Middle frontal gyrus (tissue), 1 donor: ENCODE results near the gene CD69.
"Not testable (repeated sequence)": the region's sequence is repeated elsewhere in the genome, so short reads cannot be mapped to it uniquely, and the experiment has no call there.

Source experiments
- DNase-seq: peaks from one replicate; pipeline ENCODE4 v3.0.0-alpha.2; 2015; ENCODE audit warnings: low spot score; ENCODE audit errors: extremely low spot score

CD69 gene

DNA sequence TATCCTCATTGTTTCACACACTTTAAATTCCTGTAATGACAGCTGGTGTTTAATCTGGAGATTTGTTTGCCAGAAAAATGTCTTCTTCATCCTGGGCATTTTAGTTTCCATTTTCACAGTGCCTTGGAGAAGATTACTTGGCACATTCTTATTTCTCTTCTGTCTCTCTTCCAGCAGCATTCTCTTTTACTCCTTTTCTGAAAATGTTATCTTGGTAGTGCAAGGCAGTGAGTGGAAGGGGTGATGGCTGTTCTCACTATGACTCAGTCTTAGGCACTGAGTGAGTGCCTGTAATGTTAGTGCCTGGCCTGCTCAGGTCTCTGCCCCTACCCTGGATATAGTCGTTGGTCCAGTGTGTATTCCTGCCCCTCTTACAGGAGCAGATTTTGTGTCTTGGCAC is 40.9 kb downstream of the CD69 start:
- DNase-seq, result peak; percentile 11

DNA sequence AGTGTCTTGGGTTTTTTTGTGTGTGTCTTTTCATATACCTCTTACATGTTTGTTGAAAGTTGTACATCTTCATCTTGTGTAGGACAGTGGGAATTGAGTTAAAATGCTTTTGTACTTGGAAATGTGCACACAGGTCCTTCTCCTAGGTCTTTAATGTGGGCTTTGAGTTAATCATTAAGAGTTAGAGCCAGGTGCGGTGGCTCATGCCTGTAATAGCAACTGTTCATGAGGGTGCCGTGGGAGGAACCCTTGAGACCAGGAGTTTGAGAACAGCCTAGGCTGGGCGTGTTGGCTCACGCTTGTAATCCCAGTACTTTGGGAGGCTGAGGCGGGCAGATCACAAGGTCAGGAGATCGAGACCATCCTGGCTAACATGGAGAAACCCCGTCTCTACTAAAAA is 41.7 kb downstream of the CD69 start:
- no peak for DNase-seq

DNA sequence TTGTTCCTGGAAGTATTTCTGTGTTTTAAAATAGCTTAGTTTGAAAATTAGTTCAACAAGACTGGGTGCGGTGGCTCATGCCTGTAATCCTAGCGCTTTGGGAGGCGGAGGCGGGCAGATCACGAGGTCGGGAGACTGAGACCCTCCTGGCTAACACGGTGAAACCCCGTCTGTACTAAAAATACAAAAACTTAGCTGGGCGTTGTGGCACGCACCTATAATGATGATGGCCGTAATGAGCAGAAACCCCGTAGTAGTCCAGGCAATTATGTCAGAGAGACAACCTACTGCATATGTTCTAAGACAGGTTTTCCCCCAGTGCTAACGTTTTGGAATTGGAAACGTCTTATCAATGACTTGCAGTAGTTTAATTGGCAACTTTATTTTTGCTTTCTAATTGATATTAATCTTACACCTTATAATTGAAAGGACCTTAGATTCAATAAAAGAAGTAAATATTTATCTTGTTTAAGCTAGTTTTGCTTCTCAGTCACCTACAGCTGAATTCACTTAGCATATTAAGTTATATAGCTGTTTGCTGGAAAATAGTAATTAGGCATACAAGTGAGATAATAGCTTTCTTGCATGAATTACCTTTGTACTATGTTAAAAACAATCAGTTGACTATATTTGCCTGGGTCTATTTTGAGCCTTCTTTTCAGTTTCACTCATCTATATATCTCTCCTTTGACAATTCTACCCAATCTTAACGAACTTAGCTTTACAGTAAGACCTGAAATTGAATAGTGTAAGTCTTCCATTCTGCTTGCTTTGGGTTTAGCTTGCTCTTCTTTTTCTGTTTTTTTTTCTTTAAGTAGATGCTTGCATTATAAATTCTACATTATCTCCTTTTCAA is 43.4 kb downstream of the CD69 start:
- DNase-seq, result no peak

DNA sequence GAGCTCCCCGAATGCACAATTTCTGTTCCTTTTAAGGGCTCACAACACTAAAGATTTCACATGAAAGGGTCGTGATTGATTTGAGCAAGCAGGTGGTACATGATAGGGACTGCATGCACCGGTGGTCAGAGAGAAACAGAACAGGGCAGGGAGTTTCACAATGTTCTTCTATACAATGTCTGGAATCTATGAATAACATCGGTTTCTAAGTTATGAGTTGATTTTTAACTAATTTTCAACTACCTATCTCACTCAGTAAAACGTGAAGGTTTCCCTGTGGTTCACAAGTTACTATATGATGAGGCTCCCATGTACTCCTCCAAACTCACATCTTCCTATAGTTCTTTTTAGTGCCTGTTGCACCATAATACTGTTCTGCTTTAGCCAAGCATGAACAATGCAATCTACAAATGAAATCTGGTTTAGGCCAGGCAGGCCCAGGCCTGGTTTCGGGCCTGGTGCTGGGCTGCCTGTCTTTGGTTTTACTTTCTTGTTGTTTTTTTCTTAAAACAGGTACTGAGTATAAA is 47.6 kb downstream of the CD69 start:
- DNase-seq, result not testable (repeated sequence)

DNA sequence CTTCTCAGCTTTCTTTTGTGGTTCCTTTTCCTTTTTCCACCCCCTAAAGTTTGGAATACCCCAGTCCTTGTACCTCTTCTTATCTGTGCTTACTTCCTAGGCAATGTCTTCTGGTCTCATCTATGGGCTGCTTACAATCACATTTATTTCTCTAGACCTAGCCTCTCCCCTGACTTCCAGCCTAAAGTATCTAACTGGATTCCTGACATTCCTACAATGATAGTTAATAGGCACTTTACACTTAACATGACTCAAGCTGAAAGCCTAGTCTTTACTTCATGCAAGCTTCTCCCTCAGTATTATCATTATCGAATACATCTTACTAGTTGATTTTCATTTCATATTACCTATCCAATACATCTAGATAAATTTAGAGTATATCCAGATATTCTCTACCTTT is 49.0 kb downstream of the CD69 start:
- no peak for DNase-seq

DNA sequence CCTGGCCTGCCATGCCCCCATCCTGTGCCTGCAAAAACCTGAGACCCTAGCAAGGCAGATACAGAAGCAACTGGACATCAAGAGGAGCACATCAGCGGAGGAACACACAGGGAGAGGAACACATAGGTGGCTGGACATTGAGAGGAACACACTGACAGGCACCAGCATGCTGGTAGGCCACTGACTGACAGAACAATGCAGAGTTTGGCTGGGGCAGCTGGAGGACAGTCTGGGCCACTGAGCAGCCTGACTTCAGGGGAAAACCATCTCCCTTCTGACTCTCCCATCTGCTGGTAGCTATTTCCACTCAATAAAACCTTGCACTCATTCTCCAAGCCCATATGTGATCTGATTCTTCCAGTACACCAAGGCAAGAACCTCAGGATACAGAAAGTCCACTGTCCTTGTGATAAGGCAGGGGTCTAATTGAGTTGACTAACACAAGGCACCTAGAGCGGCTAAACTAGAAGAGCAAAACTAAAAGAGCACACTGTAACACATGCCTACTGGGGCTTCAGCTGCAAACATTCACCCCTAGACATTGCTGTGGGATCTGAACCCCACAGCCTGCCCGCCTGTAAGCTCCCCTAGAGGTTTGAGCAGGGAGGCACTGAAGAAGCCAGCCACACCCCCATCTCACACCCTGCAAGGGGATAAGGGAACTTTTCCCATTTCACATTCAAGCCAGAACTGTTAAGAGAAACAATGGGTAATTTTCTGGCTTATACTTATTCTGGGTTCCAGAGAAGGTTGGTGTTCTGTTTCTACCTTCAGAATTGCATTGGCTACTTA is 49.9 kb downstream of the CD69 start:
- no peak for DNase-seq

DNA sequence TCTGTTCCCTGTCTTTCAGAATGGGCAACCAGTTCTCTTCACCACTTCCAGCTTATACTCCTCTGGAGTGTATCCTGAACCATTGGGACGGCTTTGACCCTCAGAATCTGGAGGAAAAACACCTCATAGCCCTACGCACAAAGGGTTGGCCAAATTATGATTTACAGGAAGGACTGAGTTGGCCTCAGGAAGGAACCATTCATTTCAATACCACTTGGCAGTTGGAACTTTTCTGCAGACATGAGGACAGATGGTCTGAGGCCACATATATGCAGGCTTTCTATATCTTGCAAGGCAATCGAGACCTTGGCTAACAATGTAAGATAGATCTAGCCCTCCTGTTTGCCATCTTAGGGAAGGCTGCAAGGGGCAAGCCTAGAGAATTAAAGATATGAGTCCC is 51.8 kb downstream of the CD69 start:
- DNase-seq, result no peak

DNA sequence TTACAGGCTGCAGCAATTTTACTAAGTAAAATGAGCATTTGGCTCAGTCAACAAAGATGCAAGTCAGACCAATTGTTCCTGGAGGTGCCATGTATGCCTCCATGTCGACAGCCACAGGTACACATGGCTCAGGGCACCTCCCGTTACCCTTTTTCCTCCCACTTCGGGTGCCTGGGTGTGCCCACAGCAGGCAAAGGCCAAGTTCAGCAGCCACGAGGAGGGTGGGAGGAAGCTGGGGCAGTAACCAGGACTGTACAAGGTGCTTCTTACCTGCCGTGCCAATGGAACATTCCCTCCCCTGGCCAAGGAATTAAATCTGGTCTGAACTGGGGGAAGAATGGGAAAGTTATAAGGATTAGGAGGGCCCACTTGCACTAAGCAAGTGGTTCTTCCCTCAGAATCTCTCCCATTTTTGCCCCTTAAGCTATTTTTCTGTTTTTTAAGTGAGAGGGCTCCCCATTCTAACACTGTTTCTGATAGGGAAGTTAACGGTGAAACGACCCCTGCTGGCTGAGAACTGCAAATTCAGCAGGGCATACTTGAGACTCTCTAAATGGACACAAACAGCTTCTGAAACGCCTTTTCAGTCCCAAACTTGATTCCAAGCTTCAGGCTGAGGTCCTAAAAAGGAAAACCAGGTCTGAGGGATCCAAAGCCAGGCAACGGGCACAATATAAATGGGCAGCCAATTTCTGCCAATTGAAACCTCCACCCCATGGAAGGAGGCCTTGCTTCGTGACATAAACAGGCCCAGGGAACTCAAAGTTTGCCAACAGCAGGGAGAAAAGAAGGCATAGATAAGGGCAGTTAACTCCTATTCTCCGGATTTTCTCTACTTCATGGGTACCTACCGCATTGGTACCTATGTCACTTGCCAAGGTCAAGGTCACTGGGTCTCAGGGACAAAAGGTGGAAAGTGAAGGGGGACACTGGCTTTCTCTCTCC is 52.6 kb downstream of the CD69 start:
- DNase-seq, result no peak

DNA sequence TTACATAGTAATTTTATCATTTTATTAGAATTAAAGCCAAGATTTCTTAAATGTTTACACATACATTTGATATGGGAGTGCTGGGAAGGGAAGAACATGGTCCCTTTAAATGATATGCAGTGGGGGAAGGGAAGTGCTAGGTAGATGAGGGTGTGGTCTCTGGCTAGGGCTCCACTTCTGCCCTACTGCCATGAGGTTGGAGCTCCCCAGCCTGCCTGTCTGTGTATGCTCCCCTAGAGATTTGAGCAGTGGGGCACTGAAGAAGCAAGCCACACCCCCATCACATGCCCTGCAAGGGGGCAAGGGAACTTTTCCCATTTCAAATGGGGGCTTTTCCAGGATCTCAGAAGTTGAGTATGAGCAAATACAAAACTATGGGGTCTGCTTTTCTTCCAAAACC is 53.3 kb downstream of the CD69 start:
- DNase-seq, result no peak

DNA sequence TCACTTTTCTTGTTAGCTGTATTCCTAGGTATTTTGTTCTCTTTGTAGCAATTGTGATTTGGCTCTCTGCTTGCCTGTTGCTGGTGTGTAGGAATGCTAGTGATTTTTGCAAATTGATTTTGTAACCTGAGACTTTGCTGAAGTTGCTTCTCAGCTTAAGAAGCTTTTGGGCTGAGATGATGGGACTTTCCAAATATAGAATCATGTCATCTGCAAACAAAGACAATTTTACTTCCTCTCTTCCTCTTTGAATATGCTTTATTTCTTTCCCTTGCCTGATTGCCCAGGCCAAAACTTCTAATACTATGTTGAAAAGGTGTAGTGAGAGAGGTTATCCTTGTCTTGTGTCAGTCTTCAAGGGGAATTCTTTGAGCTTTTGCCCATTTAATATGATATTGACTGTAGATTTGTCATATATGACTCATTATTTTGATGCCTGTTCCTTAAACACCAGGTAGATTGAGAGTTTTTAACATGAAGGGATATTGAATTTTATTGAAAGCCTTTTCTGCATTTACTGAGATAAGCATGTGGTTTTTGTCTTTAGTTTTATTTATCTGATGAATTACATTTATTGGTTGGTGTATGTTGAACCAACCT is 54.5 kb downstream of the CD69 start:
- no peak for DNase-seq

DNA sequence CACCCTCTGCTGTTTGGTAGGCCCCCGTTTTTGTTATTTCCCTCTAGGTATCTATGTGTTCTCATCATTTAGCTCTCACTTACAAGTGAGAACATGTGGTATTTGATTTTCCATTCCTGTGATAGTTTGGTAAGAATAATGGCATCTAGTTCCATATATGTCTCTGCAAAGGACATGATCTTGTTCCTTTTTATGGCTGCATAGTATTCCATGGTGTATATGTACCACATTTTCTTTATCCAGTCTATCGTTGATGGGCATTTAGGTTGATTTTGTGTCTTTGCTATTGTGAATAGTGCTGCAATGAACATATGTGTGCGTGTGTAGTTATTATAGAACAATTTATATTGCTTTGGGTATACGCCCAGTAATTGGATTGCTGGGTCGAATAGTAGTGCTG is 56.1 kb downstream of the CD69 start:
- not testable (repeated sequence) for DNase-seq
